PC-9 (cell line): ENCODE measurements around the gene RBM25.

Experiments used
- EZH2 ChIP-seq: fragments of 200-600 bp; sonication (generic); IDR thresholded peaks from 2 replicates; pipeline ENCODE4 v1.8.0; 2017; ENCODE audit warnings: antibody characterized with exemption, low read depth
- TF ChIP-seq, protein P1 (sequence below): fragments of 200-600 bp; sonication (generic); conservative IDR thresholded peaks from 2 replicates; pipeline ENCODE4 v1.6.1; 2017; ENCODE audit warnings: mixed run types, antibody characterized with exemption, mild to moderate bottlenecking, moderate library complexity

DNA sequence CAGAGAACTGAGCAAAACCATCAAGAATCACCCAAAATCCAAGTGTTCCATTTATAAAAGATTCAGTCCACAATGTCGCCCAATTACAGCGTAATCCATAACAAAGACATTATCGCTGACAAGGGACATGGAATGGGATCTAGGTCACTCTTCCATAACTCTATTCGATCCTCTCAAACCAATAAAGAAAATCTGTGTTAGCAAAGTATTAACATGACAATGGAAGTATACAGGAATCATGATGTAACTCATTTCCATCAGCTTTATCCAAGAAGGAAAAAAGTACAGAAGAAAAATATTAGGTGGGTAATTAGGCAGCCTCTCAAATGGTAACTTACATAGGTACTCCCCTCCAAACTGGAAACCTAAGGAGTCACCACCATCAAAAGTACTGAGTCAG, 36.3 kb upstream of the RBM25 start:
- TF ChIP-seq, protein P1, sequence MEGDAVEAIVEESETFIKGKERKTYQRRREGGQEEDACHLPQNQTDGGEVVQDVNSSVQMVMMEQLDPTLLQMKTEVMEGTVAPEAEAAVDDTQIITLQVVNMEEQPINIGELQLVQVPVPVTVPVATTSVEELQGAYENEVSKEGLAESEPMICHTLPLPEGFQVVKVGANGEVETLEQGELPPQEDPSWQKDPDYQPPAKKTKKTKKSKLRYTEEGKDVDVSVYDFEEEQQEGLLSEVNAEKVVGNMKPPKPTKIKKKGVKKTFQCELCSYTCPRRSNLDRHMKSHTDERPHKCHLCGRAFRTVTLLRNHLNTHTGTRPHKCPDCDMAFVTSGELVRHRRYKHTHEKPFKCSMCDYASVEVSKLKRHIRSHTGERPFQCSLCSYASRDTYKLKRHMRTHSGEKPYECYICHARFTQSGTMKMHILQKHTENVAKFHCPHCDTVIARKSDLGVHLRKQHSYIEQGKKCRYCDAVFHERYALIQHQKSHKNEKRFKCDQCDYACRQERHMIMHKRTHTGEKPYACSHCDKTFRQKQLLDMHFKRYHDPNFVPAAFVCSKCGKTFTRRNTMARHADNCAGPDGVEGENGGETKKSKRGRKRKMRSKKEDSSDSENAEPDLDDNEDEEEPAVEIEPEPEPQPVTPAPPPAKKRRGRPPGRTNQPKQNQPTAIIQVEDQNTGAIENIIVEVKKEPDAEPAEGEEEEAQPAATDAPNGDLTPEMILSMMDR: no peak
- TF ChIP-seq EZH2: no peak
